ENCODE measurements around the gene ZNF646. TPM values are rescaled to one million over a fixed set of nuclear protein-coding genes. Genes with fewer than 3 reads are reported as not detected.

ZNF646 gene
- total and polyA plus RNA-seq, 12 donors = 3.1 to 17.8 (median 13.6) TPM

DNA sequence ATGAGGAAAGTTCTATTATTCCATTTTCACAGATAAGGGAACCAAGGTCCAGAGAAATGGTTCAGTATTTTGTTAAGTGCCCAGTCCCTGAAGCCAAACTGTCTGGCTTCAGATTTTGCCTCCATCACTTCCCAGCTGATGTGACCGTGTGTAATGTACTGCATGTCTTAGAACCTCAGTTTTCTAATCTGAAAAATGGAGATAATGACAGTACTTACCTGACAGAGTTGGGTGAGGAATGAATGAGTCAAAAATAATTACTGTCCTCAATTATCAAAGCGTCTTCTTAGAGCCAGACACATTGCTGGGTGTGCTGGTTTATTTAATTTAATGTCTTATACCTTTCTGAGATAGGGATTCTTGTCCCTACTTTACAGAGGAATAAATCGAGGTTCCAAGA is 6.9 kb upstream of the ZNF646 start:
- intact Hi-C loops (cut with DNase I) = no loop called here
- no peak for TF ChIP-seq POLR2A (IDR thresholded peaks at IDR 0.05)
- TF ChIP-seq, protein P1, sequence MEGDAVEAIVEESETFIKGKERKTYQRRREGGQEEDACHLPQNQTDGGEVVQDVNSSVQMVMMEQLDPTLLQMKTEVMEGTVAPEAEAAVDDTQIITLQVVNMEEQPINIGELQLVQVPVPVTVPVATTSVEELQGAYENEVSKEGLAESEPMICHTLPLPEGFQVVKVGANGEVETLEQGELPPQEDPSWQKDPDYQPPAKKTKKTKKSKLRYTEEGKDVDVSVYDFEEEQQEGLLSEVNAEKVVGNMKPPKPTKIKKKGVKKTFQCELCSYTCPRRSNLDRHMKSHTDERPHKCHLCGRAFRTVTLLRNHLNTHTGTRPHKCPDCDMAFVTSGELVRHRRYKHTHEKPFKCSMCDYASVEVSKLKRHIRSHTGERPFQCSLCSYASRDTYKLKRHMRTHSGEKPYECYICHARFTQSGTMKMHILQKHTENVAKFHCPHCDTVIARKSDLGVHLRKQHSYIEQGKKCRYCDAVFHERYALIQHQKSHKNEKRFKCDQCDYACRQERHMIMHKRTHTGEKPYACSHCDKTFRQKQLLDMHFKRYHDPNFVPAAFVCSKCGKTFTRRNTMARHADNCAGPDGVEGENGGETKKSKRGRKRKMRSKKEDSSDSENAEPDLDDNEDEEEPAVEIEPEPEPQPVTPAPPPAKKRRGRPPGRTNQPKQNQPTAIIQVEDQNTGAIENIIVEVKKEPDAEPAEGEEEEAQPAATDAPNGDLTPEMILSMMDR (IDR thresholded peaks at IDR 0.05) = no peak
- no peak for DNase-seq
- no peak overlapping the region for H3K27ac ChIP-seq
- H3K27me3 ChIP-seq = no peaks in the 10 kb centered on the region
- peaks cover 8 to 23% of the 10 kb centered on the region in 2 donors for H3K4me1 ChIP-seq (replicated peaks in 1 of 2)
- peaks cover 0 to 12% of the 10 kb centered on the region in 2 donors for H3K36me3 ChIP-seq (replicated peaks in 1 of 2)
- H3K9me3 ChIP-seq (replicated peaks in 1 of 3) = no peaks in the 10 kb centered on the region
- no peak overlapping the region for H3K4me3 ChIP-seq
- WGBS, 4 donors = 92 to 93% (median 92%) methylated on average over 3 of the region's 3 CpGs

DNA sequence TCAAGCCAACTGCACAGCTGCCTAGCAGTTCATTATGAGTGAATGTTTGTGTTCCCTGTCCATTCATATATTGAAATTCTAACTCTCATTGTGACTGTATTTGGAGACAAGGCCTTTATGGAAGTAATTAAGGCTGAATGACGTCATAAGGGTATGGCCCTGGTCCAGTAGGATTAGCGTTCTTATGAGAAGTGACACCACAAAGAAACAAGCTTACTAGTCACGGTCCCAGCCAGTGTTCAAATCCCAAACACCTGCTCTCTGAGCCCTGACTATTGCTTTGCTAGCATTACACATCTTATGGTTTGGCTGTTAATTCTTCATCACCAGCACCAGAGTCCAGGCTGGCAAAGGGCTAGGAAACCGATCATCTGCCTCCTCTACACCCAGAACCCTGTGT is 2.4 kb upstream of the ZNF646 start:
- intact Hi-C loops (cut with DNase I) = no loop called here
- H3K36me3 ChIP-seq (replicated peaks in 1 of 2) = peaks cover 0 to 7% of the 10 kb centered on the region in 2 donors
- H3K9me3 ChIP-seq (replicated peaks in 1 of 3) = no peaks in the 10 kb centered on the region
- peaks cover 13 to 29% of the 10 kb centered on the region in 2 donors for H3K4me1 ChIP-seq (replicated peaks in 1 of 2)
- H3K27ac ChIP-seq = peak overlapping the region in 3 of 5 donors; percentile 83 to 98 (median 92)
- TF ChIP-seq, protein P1 (IDR thresholded peaks at IDR 0.05) = no peak
- TF ChIP-seq POLR2A (IDR thresholded peaks at IDR 0.05) = no peak
- H3K27me3 ChIP-seq = no peaks in the 10 kb centered on the region
- DNase-seq = no peak
- no peak overlapping the region for H3K4me3 ChIP-seq
- WGBS, 4 donors = 34 to 50% (median 41%) methylated on average over 4 of the region's 4 CpGs

DNA sequence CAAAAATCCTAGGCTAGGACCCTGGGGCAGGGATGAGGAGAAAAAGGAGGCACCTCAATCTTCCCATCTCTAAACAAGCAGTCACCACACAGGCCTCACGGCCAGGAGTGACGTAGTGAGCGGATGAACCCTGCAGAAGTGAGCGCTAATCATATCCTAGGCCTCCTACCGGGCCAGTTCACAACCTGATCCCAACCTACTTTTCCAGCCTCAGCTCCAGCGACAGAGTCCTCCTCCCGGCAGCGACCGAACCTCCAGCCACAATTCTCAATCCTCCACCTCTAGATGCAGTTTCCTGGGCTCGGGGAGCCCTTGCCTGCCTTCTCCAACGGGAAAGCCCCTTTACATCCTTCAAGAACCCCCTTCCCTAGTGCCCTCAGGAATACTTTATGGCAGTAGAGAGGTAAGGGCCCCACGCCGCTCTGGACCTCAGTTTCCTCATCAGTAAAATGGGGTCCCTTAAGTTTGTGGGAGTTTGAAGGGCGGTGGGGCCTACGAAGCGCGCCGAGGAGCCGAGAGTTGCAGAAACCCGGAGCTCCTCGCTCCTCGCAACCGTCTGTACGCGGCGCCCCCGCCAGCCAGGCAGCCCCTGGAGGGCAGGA is 1.6 kb upstream of the ZNF646 start:
- DNase-seq = peak in 4 of 7 donors; percentile 35 to 72 (median 41)
- H3K4me1 ChIP-seq (replicated peaks in 1 of 2) = peaks cover 13 to 29% of the 10 kb centered on the region in 2 donors
- H3K9me3 ChIP-seq (replicated peaks in 1 of 3) = no peaks in the 10 kb centered on the region
- no peaks in the 10 kb centered on the region for H3K27me3 ChIP-seq
- H3K36me3 ChIP-seq (replicated peaks in 1 of 2) = peaks cover 0 to 14% of the 10 kb centered on the region in 2 donors
- peak overlapping the region in 4 of 5 donors; percentile 83 to 98 (median 92) for H3K27ac ChIP-seq
- intact Hi-C loops (cut with DNase I) = no loop called here
- 0 to 3% (median 2%) methylated on average over 25 to 27 of the region's 27 CpGs for WGBS, 4 donors
- H3K4me3 ChIP-seq = peak overlapping the region; percentile 68 to 100 (median 82)
- TF ChIP-seq, protein P1 (IDR thresholded peaks at IDR 0.05) = no peak
- no peak for TF ChIP-seq POLR2A (IDR thresholded peaks at IDR 0.05)

DNA sequence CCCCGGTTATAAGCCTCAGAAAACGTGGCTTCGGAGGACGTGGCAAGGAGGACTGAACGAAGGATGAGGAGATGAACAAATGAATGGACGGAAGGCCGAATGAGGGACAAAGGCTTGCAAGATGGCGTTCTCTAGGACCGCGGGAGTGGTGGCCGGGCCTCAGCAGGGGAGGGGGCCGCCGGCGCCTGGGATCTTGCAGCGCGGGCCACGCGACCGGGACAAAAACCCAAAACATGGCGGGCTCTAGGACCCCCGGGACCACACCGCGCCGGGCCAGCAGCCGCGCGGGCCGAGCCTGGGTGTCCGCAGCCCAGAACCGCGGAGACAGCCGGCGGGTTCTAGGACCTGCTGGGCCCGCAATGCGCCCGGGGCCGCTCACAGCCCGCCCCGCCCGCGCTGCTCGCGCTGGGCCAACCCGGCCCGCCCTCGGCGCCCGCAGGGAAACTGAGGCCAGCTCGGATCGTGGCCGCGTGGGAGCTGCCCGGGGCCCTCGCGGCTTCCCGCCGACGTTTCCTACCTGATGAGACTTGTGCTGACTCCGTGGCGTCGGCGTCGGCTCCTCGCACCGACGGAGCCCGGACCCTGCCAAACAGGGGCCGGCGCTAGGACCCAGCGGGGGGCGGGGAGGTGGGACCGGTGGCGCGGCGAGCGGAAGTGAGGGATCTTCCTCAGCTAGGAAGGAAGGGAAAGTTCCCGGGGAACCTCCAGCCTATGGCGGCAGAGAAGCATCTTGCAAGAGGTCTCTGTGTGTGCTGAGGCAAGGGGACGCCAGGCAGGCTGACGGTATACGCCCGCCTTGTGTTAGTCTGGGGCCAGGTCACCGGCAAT is 866 bp upstream of the ZNF646 start:
- no peaks in the 10 kb centered on the region for H3K9me3 ChIP-seq (replicated peaks in 1 of 3)

More for the DNA sequence above, 866 bp upstream of the ZNF646 start:
- Histone ChIP-seq H3K27ac (peak overlapping the region; percentile 47 to 98 (median 91)), H3K27me3 (no peaks in the 10 kb centered on the region), H3K4me3 (peak overlapping the region; percentile 68 to 100 (median 82)), H3K4me1 (replicated peaks in 1 of 2) (peaks cover 13 to 29% of the 10 kb centered on the region in 2 donors), H3K36me3 (replicated peaks in 1 of 2) (peaks cover 0 to 22% of the 10 kb centered on the region in 2 donors)
- DNase-seq = peak; percentile 92 to 95 (median 94)
- WGBS, 4 donors = 0 to 1% (median 1%) methylated on average over 25 to 83 of the region's 83 CpGs
- TF ChIP-seq, protein P1 (IDR thresholded peaks at IDR 0.05) = no peak
- TF ChIP-seq POLR2A (IDR thresholded peaks at IDR 0.05) = no peak
- intact Hi-C loops (cut with DNase I) = no loop called here
